Body of pancreas (tissue), 4 donors: ENCODE results near the gene VN1R2. TPM values are rescaled to one million over a fixed set of nuclear protein-coding genes. Genes with fewer than 3 reads are reported as not detected.
A peak's percentile ranks its signal among the peaks of the same experiment; 100 is the strongest.
"Not testable (repeated sequence)": the region's sequence is repeated elsewhere in the genome, so short reads cannot be mapped to it uniquely, and the experiment has no call there.

ENCODE experiments used
- ATAC-seq: fragments of 150-250 bp; one replicate; pipeline ENCODE4 v1.9.1; 2016
- DNase-seq, 4 donors: peaks; one replicate each; pipeline ENCODE4 v3.0.0-alpha.2; 2019
- H3K27ac ChIP-seq, 4 donors: fragments of 200-600 bp; sonication (generic); 1 replicate in 3 of 4; 2 replicates in 1 of 4; pipeline versions ENCODE4 v1.5.1 to v1.6.1; 2016 to 2019; ENCODE audit warnings: mild to moderate bottlenecking in 1 of 4, mixed read lengths in 1 of 4, moderate library complexity in 1 of 4
- H3K27me3 ChIP-seq, 2 donors: fragments of 200-600 bp; sonication (generic); one replicate each; pipeline ENCODE4 v1.6.0; 2016; ENCODE audit warnings: mild to moderate bottlenecking in 1 of 2
- H3K36me3 ChIP-seq, 2 donors: fragments of 200-600 bp; sonication (generic); replicated peaks in 1 of 2; 2 replicates each; pipeline ENCODE4 v1.5.1; 2016; ENCODE audit warnings: low read depth in 2 of 2; ENCODE audit not compliant: insufficient read depth in 1 of 2
- H3K4me1 ChIP-seq: fragments of 200-600 bp; sonication (generic); one replicate; pipeline ENCODE4 v1.6.0; 2016
- H3K4me3 ChIP-seq, 2 donors: fragments of 200-600 bp; sonication (generic); 1 replicate in 1 of 2; 2 replicates in 1 of 2; pipeline ENCODE4 v1.5.1; 2016 to 2019
- H3K9me3 ChIP-seq, 3 donors: fragments of 200-600 bp; sonication (generic); 1 replicate in 2 of 3; 2 replicates in 1 of 3; pipeline ENCODE4 v1.5.1; 2016
- POLR2A ChIP-seq, 3 donors: fragments of 450-650 bp; IDR thresholded peaks; one replicate each; pipeline ENCODE4 v1.6.1; 2016; ENCODE audit warnings: antibody characterized with exemption in 3 of 3, mild to moderate bottlenecking in 2 of 3
- WGBS, 2 donors: methylation state at CpG; one replicate each; pipeline ENCODE4 v1.1.5; 2017; 5-methylcytosine and 5-hydroxymethylcytosine counted together
- intact Hi-C: fragments of 100-400 bp; cut with DNase I; formaldehyde crosslinking; loops from one replicate; pipeline ENCODE4 v1.15.1; 2023
- total RNA-seq, 2 donors: library from RNA; depleted of rRNA; stranded (reverse); fragments of >200 nt; gene quantifications; one replicate each; pipeline ENCODE4 v1.1.0, GENCODE V29; 2016
- TF ChIP-seq, protein P1 (sequence below), 7 experiments: fragments of 450-650 bp in 4 of 7; fragments of 200-600 bp in 3 of 7; sonication (generic) in 3 of 7; IDR thresholded peaks; one replicate each; pipeline ENCODE4 v1.5.1; 2016 to 2019; ENCODE audit warnings: antibody characterized with exemption in 7 of 7

Gene VN1R2
- total RNA-seq, 2 donors from 2014 or later, result not detected

DNA sequence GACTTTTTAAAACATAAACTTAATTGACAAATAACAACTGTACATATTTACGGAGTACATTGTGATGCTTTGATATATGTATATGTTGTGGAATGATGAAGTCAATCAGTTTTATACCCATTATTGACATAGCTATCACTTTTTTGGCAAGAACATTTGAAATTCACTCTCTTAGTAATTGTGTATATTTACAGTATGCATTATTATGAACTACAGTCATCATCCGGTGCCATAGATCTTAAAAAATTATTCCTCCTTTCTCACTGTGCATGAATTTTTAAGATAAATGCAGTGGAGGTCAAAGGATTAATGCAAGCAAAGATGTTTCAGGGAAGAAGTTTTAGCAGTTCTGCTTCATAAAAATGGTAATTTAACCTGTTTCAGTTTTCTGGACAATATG lies 17.4 kb downstream of the VN1R2 start:
- no peak for ATAC-seq
- WGBS, 2 donors, result 87 to 91% methylated on average over 2 of the region's 2 CpGs

DNA sequence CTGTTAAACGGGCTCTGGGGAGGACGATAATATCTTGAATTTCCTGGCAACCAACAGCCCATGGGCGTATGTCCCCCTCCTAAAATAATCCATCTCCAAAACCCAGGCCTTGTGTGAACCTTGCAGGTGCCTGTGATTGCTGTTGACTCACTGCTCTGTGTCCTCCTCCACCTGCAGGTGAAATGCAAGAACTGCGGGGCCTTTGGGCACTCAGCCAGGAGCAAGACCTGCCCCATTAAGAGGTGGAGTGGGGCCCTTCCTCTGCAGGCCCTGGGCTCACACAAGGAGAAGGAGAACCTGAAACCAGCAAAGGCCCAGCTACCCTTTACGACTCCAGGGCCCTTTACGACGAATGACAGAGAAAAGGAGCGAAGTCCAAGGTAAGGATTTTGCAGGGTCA lies 23.9 kb downstream of the VN1R2 start:
- H3K27me3 ChIP-seq, H3K4me3 ChIP-seq, H3K4me1 ChIP-seq, H3K9me3 ChIP-seq, H3K27ac ChIP-seq, ATAC-seq, intact Hi-C loops, H3K36me3 ChIP-seq: not testable (repeated sequence)
- WGBS, 2 donors, result 0 to 43% methylated on average over 1 to 4 of the region's 8 CpGs
- DNase-seq, result peak in 1 of 4 donors; percentile 15

More for the DNA sequence above, 17.4 kb downstream of the VN1R2 start:
- H3K27ac ChIP-seq, result no peak overlapping the region
- no peaks in the 10 kb centered on the region for H3K36me3 ChIP-seq
- no peaks in the 10 kb centered on the region for H3K9me3 ChIP-seq
- no peak overlapping the region for H3K4me3 ChIP-seq
- H3K4me1 ChIP-seq, result no peaks in the 10 kb centered on the region
- no peaks in the 10 kb centered on the region for H3K27me3 ChIP-seq
- TF ChIP-seq POLR2A (IDR thresholded peaks at IDR 0.05), result no peak
- TF ChIP-seq, protein P1, sequence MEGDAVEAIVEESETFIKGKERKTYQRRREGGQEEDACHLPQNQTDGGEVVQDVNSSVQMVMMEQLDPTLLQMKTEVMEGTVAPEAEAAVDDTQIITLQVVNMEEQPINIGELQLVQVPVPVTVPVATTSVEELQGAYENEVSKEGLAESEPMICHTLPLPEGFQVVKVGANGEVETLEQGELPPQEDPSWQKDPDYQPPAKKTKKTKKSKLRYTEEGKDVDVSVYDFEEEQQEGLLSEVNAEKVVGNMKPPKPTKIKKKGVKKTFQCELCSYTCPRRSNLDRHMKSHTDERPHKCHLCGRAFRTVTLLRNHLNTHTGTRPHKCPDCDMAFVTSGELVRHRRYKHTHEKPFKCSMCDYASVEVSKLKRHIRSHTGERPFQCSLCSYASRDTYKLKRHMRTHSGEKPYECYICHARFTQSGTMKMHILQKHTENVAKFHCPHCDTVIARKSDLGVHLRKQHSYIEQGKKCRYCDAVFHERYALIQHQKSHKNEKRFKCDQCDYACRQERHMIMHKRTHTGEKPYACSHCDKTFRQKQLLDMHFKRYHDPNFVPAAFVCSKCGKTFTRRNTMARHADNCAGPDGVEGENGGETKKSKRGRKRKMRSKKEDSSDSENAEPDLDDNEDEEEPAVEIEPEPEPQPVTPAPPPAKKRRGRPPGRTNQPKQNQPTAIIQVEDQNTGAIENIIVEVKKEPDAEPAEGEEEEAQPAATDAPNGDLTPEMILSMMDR (IDR thresholded peaks at IDR 0.05), result no peak
- intact Hi-C loops, result no loop called here
- no peak for DNase-seq

- no peak overlapping the region for H3K27ac ChIP-seq
- no peak overlapping the region for H3K4me3 ChIP-seq
- no peaks in the 10 kb centered on the region for H3K4me1 ChIP-seq
- H3K9me3 ChIP-seq, result no peaks in the 10 kb centered on the region
- DNase-seq (no peak), ATAC-seq (no peak)
- 44 to 52% methylated on average over 4 of the region's 4 CpGs for WGBS, 2 donors
- intact Hi-C loops, result no loop called here
- H3K36me3 ChIP-seq, result no peaks in the 10 kb centered on the region
- no peaks in the 10 kb centered on the region for H3K27me3 ChIP-seq
- TF ChIP-seq, protein P1 (IDR thresholded peaks at IDR 0.05), result no peak
- no peak for TF ChIP-seq POLR2A (IDR thresholded peaks at IDR 0.05)
Observed at GRCh38 chr19:53285087-53285486, 27.0 kb downstream of the VN1R2 start.

DNA sequence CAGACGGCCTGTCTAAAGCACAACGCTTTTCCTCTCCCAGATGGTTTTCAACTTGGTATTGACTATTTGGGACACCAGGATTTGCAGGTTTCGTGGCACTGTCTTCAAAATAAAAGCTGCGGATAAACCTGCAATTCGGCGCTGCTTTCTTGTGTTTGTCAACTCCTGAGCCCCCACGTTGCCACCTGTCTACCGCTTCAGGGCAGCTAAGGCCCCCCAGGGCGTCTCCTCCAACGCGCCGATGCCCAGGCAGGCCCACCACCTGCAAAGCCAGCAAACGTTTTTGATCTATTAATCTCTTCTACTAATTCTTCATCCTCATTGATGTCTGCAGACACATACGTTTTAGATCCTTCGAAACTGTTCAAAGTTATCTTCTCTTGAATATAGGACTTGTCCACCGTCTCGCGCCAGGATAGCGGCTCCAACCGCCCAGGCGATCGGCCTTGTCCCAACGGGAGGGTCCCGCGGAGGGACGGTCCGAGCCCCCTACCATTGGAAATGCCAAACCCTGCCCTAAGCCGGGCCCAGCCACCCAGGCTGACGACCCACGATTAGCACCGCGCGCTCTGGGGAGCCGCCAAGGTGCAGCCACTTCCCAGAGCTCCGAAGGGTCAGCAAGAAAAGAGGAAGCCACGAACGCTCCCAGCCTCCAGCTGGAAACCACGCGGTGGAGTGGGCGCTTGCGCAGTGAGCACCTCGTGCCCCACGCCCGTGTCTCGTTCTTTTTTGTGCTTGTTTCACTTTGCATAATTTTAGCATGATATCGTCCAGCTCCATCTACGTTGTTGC lies 32.9 kb downstream of the VN1R2 start:
- Histone ChIP-seq H3K27me3 (no peaks in the 10 kb centered on the region), H3K36me3 (no peaks in the 10 kb centered on the region), H3K4me3 (no peak overlapping the region), H3K9me3 (peaks cover 0 to 9% (median 0%) of the 10 kb centered on the region in 3 donors), H3K27ac (no peak overlapping the region), H3K4me1 (no peaks in the 10 kb centered on the region)
- TF ChIP-seq, protein P1 (IDR thresholded peaks at IDR 0.05), result no peak
- TF ChIP-seq POLR2A (IDR thresholded peaks at IDR 0.05), result no peak
- WGBS, 2 donors, result 80 to 86% methylated on average over 44 to 47 of the region's 47 CpGs
- intact Hi-C loops, result no loop called here
- no peak for DNase-seq
- ATAC-seq, result no peak

- intact Hi-C loops, result no loop called here
- no peak overlapping the region for H3K27ac ChIP-seq
- 58 to 60% methylated on average over 7 of the region's 7 CpGs for WGBS, 2 donors
- H3K36me3 ChIP-seq, result no peaks in the 10 kb centered on the region
- DNase-seq, result no peak
- no peak for TF ChIP-seq POLR2A (IDR thresholded peaks at IDR 0.05)
- TF ChIP-seq, protein P1 (IDR thresholded peaks at IDR 0.05), result no peak
- no peak overlapping the region for H3K4me3 ChIP-seq
- H3K27me3 ChIP-seq, result no peaks in the 10 kb centered on the region
- no peak for ATAC-seq
- peaks cover 0 to 14% (median 0%) of the 10 kb centered on the region in 3 donors for H3K9me3 ChIP-seq
- H3K4me1 ChIP-seq, result no peaks in the 10 kb centered on the region
Observed at GRCh38 chr19:53294786-53295441, 36.8 kb downstream of the VN1R2 start.

DNA sequence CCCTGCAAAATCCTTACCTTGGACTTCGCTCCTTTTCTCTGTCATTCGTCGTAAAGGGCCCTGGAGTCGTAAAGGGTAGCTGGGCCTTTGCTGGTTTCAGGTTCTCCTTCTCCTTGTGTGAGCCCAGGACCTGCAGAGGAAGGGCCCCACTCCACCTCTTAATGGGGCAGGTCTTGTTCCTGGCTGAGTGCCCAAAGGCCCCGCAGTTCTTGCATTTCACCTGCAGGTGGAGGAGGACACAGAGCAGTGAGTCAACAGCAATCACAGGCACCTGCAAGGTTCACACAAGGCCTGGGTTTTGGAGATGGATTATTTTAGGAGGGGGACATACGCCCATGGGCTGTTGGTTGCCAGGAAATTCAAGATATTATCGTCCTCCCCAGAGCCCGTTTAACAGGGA lies 43.2 kb downstream of the VN1R2 start:
- H3K36me3 ChIP-seq, H3K27ac ChIP-seq, H3K4me1 ChIP-seq, H3K27me3 ChIP-seq, ATAC-seq, H3K9me3 ChIP-seq, intact Hi-C loops, DNase-seq, H3K4me3 ChIP-seq: not testable (repeated sequence)
- no CpG with 5 or more reads among the region's 8 CpGs for WGBS, 2 donors
